BLaER1 treated with 17β-estradiol and CSF1 and Interleukin-3, amounts not matched to agents 10 nM and 100 nM (cell line): ENCODE measurements around the gene PSD.

Experiments
- H3K27ac ChIP-seq, 11 experiments: shearing (Covaris generic); formaldehyde crosslinking; 2 replicates each; pipeline ENCODE4 v1.8.1; 2022
- H3K27me3 ChIP-seq, 11 experiments: shearing (Covaris generic); formaldehyde crosslinking; 2 replicates each; pipeline ENCODE4 v1.8.1; 2022
- H3K36me3 ChIP-seq, 11 experiments: shearing (Covaris generic); formaldehyde crosslinking; 2 replicates each; pipeline ENCODE4 v1.8.1; 2022
- H3K4me1 ChIP-seq, 10 experiments: shearing (Covaris generic); formaldehyde crosslinking; 2 replicates each; pipeline ENCODE4 v1.8.1; 2022
- H3K4me2 ChIP-seq, 11 experiments: shearing (Covaris generic); formaldehyde crosslinking; 2 replicates each; pipeline ENCODE4 v1.8.1; 2022
- H3K4me3 ChIP-seq, 10 experiments: shearing (Covaris generic); formaldehyde crosslinking; 2 replicates each; pipeline ENCODE4 v1.8.1; 2022
- H3K9ac ChIP-seq, 11 experiments: shearing (Covaris generic); formaldehyde crosslinking; 2 replicates each; pipeline ENCODE4 v1.8.1; 2022
- H3K9me3 ChIP-seq, 11 experiments: shearing (Covaris generic); formaldehyde crosslinking; replicated peaks in 1 of 11; 2 replicates each; pipeline ENCODE4 v1.8.1; 2022
- H4K20me1 ChIP-seq, 11 experiments: shearing (Covaris generic); formaldehyde crosslinking; 2 replicates each; pipeline ENCODE4 v1.8.1; 2022
- Cebpa-rat ChIP-seq, 11 experiments: shearing (Covaris generic); IDR thresholded peaks; 2 replicates each; pipeline ENCODE4 v1.8.1; 2022

The PSD gene

GRCh38 chr10:102371295-102371694 lies 47.3 kb downstream of the PSD start:
- TF ChIP-seq Cebpa-rat (IDR thresholded peaks at IDR 0.05): no peak
- Histone ChIP-seq H3K27me3 (no peaks in the 10 kb centered on the region), H3K4me1 (no peaks in the 10 kb centered on the region), H3K36me3 (peaks cover 98 to 100% (median 100%) of the 10 kb centered on the region in 11 experiments), H3K9me3 (peaks cover 0 to 17% (median 10%) of the 10 kb centered on the region in 11 experiments; a peak in 10 of 22 replicates), H3K4me2 (no peak overlapping the region), H3K27ac (no peak overlapping the region), H3K9ac (no peak overlapping the region), H3K4me3 (no peak overlapping the region), H4K20me1 (peaks cover 0 to 49% (median 0%) of the 10 kb centered on the region in 11 experiments; a peak in 4 of 22 replicates)

DNA sequence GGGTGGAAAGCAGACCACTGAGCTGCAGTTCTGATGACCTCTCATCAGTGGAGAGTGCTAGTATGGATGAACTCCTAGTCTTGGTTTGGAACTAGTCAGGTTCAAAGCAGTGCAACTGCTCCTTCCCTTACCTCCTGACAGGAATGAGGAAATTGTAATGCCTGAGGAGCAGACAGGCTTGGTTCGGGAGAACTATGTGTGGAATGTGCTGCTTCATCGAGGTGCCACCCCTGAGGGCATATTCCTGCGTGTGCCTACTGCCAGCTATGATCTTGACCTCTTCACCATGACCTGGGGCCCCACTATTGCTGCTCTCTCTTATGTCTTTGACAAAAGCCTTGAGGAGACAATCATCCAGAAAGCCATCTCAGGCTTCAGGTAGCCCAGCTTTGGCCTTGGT lies 50.5 kb downstream of the PSD start:
- no peak overlapping the region for H3K4me2 ChIP-seq
- TF ChIP-seq Cebpa-rat (IDR thresholded peaks at IDR 0.05): no peak
- no peak overlapping the region for H3K9ac ChIP-seq
- peaks cover 97 to 100% (median 99%) of the 10 kb centered on the region in 11 experiments for H3K36me3 ChIP-seq
- no peak overlapping the region for H3K27ac ChIP-seq
- H3K9me3 ChIP-seq: peaks cover 0 to 17% (median 10%) of the 10 kb centered on the region in 11 experiments; a peak in 10 of 22 replicates
- peaks cover 0 to 47% (median 5%) of the 10 kb centered on the region in 11 experiments; a peak in 11 of 22 replicates for H4K20me1 ChIP-seq
- no peaks in the 10 kb centered on the region for H3K4me1 ChIP-seq
- no peaks in the 10 kb centered on the region for H3K27me3 ChIP-seq
- H3K4me3 ChIP-seq: no peak overlapping the region

- no peak for TF ChIP-seq Cebpa-rat (IDR thresholded peaks at IDR 0.05)
These were observed 51.1 kb downstream of the PSD start for GRCh38 chr10:102367441-102367840.

GRCh38 chr10:102358712-102359382 lies 59.7 kb downstream of the PSD start:
- Histone ChIP-seq H3K9me3 (no peaks in the 10 kb centered on the region), H3K36me3 (peaks cover 94 to 100% (median 99%) of the 10 kb centered on the region in 11 experiments), H3K9ac (no peak overlapping the region), H3K4me2 (no peak overlapping the region), H3K27ac (no peak overlapping the region), H3K4me1 (no peaks in the 10 kb centered on the region), H3K27me3 (no peaks in the 10 kb centered on the region), H3K4me3 (no peak overlapping the region), H4K20me1 (peaks cover 29 to 64% (median 44%) of the 10 kb centered on the region in 11 experiments; a peak in 21 of 22 replicates)
- no peak for TF ChIP-seq Cebpa-rat (IDR thresholded peaks at IDR 0.05)

More at GRCh38 chr10:102367441-102367840, 51.1 kb downstream of the PSD start:
- H4K20me1 ChIP-seq: peaks cover 4 to 53% (median 10%) of the 10 kb centered on the region in 11 experiments; a peak in 15 of 22 replicates
- no peak overlapping the region for H3K4me3 ChIP-seq
- H3K9ac ChIP-seq: no peak overlapping the region
- peaks cover 0 to 17% (median 10%) of the 10 kb centered on the region in 11 experiments; a peak in 10 of 22 replicates for H3K9me3 ChIP-seq
- H3K4me2 ChIP-seq: no peak overlapping the region
- peaks cover 97 to 100% (median 99%) of the 10 kb centered on the region in 11 experiments for H3K36me3 ChIP-seq
- H3K4me1 ChIP-seq: no peaks in the 10 kb centered on the region
- no peaks in the 10 kb centered on the region for H3K27me3 ChIP-seq
- no peak overlapping the region for H3K27ac ChIP-seq

- H3K27ac ChIP-seq: no peak overlapping the region
- H3K4me1 ChIP-seq: no peaks in the 10 kb centered on the region
- no peak for TF ChIP-seq Cebpa-rat (IDR thresholded peaks at IDR 0.05)
- peaks cover 80 to 100% (median 96%) of the 10 kb centered on the region in 11 experiments for H3K36me3 ChIP-seq
- H3K9ac ChIP-seq: no peak overlapping the region
- no peaks in the 10 kb centered on the region for H3K27me3 ChIP-seq
- no peaks in the 10 kb centered on the region for H3K9me3 ChIP-seq
- H4K20me1 ChIP-seq: peaks cover 15 to 69% (median 46%) of the 10 kb centered on the region in 11 experiments; a peak in 19 of 22 replicates
- H3K4me3 ChIP-seq: no peak overlapping the region
- no peak overlapping the region for H3K4me2 ChIP-seq
These were observed 64.1 kb downstream of the PSD start for GRCh38 chr10:102354451-102354850.
